ENCODE results near the gene OMD.

DNA sequence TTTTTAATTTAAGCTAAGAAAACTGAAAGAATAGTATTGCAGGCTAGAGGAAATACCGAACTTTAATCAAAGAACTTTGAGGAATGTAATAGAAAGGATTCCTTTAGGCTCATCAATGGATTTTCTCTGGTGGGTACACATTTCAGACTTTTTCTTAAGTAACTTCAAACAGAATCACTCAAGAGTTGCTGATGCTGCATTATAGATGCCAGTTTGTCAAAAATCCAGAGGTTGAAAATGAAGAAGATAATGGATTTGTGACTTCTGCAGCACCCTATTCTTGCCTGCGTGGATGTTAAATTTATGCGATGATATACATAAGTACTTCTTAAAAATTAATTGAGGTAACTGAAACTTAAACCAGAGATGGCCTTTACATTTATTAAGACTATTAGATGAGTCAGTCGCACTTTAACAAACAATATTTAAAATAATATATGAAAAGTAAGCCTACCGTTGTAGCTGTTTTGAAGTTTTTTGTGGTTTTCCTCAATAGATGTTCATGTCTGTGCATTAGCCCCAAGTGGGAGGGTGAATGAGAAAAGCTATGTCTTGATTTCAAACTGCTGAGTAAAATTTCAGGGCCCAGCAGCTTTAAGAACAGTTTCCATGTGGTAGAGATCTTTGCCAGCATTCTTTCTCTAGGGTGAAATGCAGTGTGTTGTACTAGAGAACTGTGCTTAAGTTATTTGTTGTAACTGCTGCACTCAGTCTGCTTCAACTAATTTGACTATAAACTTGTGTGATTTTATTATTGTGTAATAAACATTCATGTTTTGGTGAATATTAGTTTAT, 20.0 kb downstream of the OMD start, which contains the start of gene OGN:
- TF ChIP-seq, protein P1, sequence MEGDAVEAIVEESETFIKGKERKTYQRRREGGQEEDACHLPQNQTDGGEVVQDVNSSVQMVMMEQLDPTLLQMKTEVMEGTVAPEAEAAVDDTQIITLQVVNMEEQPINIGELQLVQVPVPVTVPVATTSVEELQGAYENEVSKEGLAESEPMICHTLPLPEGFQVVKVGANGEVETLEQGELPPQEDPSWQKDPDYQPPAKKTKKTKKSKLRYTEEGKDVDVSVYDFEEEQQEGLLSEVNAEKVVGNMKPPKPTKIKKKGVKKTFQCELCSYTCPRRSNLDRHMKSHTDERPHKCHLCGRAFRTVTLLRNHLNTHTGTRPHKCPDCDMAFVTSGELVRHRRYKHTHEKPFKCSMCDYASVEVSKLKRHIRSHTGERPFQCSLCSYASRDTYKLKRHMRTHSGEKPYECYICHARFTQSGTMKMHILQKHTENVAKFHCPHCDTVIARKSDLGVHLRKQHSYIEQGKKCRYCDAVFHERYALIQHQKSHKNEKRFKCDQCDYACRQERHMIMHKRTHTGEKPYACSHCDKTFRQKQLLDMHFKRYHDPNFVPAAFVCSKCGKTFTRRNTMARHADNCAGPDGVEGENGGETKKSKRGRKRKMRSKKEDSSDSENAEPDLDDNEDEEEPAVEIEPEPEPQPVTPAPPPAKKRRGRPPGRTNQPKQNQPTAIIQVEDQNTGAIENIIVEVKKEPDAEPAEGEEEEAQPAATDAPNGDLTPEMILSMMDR (IDR thresholded peaks at IDR 0.05) = no peak
- TF ChIP-seq POLR2AphosphoS5 (IDR thresholded peaks at IDR 0.05) (no peak), POLR2A (IDR thresholded peaks at IDR 0.05) (no peak)
